Measurements from ENCODE around the gene NDUFB10.

NDUFB10 gene
- 15.0 to 26.6 (median 25.0) reads per million in 3 donors for total RNA-seq

DNA sequence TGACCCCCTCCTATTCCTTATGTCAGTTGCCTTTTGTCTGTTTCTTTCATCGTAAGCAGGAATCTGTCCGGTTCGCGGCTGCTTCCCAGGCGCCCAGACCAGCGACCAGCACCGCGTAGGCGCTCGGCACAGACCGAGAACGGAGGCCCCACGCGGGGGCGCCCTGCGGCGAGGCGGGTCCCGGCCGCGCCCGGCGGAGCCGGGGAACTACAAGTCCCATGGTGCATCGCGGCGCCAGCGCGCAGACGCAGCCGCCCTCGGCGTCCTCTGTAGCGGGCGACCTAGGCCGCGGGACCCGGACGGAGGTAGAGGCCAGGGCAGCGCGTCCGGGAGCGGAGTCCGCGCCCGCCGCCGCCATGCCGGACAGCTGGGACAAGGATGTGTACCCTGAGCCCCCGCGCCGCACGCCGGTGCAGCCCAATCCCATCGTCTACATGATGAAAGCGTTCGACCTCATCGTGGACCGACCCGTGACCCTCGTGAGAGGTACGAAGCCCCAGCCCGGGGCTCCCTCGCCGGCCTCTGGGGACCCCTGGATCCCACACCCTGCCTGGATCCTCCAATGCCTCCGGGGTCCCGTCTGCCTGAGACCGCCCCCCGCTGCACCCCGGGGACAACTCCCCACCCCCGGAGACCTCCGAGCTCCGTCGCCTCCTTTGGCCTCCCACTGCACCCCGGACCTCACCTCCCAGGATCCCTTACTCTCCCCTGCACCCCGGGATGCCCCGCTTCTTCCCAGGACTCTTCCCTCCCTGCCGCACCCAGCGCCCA lies at the start of gene NDUFB10:
TSS of gene NDUFB10 (plus strand) at position 270 of the 771 bp plus-strand sequence. CDS start at position 357, 87 bp downstream.
- peaks cover 42% of the 10 kb centered on the region for H3K4me1 ChIP-seq (ENCODE audit: control insufficient read depth, insufficient read depth, low read length, poor library complexity, severe bottlenecking)
- peak within 1 kb of the TSS; percentile 74 for H3K27ac ChIP-seq (ENCODE audit: insufficient read depth, low read length, poor library complexity, severe bottlenecking)
- H3K9me3 ChIP-seq (ENCODE audit: control insufficient read depth, low read length) = no peaks in the 10 kb centered on the region
- peak within 1 kb of the TSS; percentile 76 for H3K4me3 ChIP-seq (ENCODE audit: insufficient read depth, low read depth, low read length, poor library complexity, severe bottlenecking)
- no peaks in the 10 kb centered on the region for H3K27me3 ChIP-seq (replicated peaks; ENCODE audit: control insufficient read depth, insufficient read depth, low read length, poor library complexity, severe bottlenecking)
- DNase-seq = peak; percentile 78 to 86 (median 80)
- peaks cover 15% of the 10 kb centered on the region for H3K36me3 ChIP-seq (ENCODE audit: control insufficient read depth, insufficient read depth, low read length)

DNA sequence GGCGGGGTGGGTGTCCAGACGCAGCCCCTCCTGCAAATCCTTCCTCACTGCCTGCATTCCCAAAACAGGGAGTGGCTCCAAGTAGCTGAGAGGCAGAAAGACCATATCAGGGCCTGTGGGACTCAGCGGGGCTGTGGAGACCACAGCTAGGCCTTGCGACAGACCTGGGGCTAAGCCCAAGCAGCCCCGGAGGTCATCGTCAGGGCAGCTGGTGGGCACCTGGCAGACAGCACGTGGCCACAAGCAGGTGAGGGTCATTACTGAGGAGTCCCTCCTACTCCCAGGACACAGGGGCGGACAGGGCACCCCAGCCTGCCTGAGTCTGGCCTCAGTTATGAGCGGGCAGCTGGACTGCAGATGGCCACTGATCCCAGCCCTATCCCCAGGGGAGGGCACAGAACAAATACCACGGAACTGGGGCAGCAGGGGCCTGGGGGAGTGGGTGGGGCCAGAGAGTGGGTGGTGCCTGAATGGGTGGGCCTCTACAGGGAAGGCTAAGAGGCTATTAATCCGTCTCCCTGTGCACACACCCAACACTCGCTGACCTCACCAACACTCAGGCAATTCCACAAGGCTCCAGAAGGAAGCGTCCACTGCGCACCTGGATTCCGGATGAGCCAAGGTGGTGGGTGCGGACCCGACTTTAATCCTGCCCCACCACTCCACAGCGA lies 49.6 kb upstream of the NDUFB10 start:
- no peaks in the 10 kb centered on the region for H3K36me3 ChIP-seq (ENCODE audit: control insufficient read depth, insufficient read depth, low read length)
- no peak for DNase-seq
- no peaks in the 10 kb centered on the region for H3K9me3 ChIP-seq (ENCODE audit: control insufficient read depth, low read length)
- H3K4me3 ChIP-seq (ENCODE audit: insufficient read depth, low read depth, low read length, poor library complexity, severe bottlenecking) = no peak overlapping the region
- no peak overlapping the region for H3K27ac ChIP-seq (ENCODE audit: insufficient read depth, low read length, poor library complexity, severe bottlenecking)
- no peaks in the 10 kb centered on the region for H3K4me1 ChIP-seq (ENCODE audit: control insufficient read depth, insufficient read depth, low read length, poor library complexity, severe bottlenecking)
- peaks cover 5% of the 10 kb centered on the region for H3K27me3 ChIP-seq (replicated peaks; ENCODE audit: control insufficient read depth, insufficient read depth, low read length, poor library complexity, severe bottlenecking)

- no peak overlapping the region for H3K27ac ChIP-seq (ENCODE audit: insufficient read depth, low read length, poor library complexity, severe bottlenecking)
- no peaks in the 10 kb centered on the region for H3K4me1 ChIP-seq (ENCODE audit: control insufficient read depth, insufficient read depth, low read length, poor library complexity, severe bottlenecking)
- H3K36me3 ChIP-seq (ENCODE audit: control insufficient read depth, insufficient read depth, low read length) = no peaks in the 10 kb centered on the region
- no peak overlapping the region for H3K4me3 ChIP-seq (ENCODE audit: insufficient read depth, low read depth, low read length, poor library complexity, severe bottlenecking)
- H3K9me3 ChIP-seq (ENCODE audit: control insufficient read depth, low read length) = no peaks in the 10 kb centered on the region
- peaks cover 8% of the 10 kb centered on the region for H3K27me3 ChIP-seq (replicated peaks; ENCODE audit: control insufficient read depth, insufficient read depth, low read length, poor library complexity, severe bottlenecking)
- DNase-seq = no peak
Observed at GRCh38 chr16:1911467-1912214, 47.7 kb upstream of the NDUFB10 start.

DNA sequence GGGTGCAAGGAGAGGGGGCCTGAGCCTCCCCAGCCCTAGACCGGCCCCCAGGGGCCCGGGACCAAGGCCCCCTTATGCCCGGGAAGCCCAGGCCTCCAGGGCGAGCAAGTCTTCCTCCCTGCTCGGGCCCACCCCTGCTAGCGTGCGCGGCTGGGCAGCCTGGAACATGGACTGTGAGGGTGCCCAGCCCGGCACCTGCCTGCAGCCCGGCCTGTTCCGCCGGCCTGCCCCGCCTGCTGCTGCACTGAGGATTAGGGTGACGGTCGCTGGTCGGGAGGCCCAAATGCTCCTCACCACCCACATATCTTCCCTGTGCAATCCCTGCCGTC lies 47.2 kb upstream of the NDUFB10 start:
- H3K4me1 ChIP-seq (ENCODE audit: control insufficient read depth, insufficient read depth, low read length, poor library complexity, severe bottlenecking) = no peaks in the 10 kb centered on the region
- no peaks in the 10 kb centered on the region for H3K9me3 ChIP-seq (ENCODE audit: control insufficient read depth, low read length)
- DNase-seq = no peak
- no peaks in the 10 kb centered on the region for H3K36me3 ChIP-seq (ENCODE audit: control insufficient read depth, insufficient read depth, low read length)
- H3K27ac ChIP-seq (ENCODE audit: insufficient read depth, low read length, poor library complexity, severe bottlenecking) = no peak overlapping the region
- peaks cover 6% of the 10 kb centered on the region for H3K27me3 ChIP-seq (replicated peaks; ENCODE audit: control insufficient read depth, insufficient read depth, low read length, poor library complexity, severe bottlenecking)
- H3K4me3 ChIP-seq (ENCODE audit: insufficient read depth, low read depth, low read length, poor library complexity, severe bottlenecking) = no peak overlapping the region

- Histone ChIP-seq H3K4me1 (ENCODE audit: control insufficient read depth, insufficient read depth, low read length, poor library complexity, severe bottlenecking) (peaks cover 1% of the 10 kb centered on the region), H3K9me3 (ENCODE audit: control insufficient read depth, low read length) (no peaks in the 10 kb centered on the region), H3K27me3 (replicated peaks; ENCODE audit: control insufficient read depth, insufficient read depth, low read length, poor library complexity, severe bottlenecking) (peaks cover 4% of the 10 kb centered on the region), H3K36me3 (ENCODE audit: control insufficient read depth, insufficient read depth, low read length) (no peaks in the 10 kb centered on the region), H3K27ac (ENCODE audit: insufficient read depth, low read length, poor library complexity, severe bottlenecking) (no peak overlapping the region), H3K4me3 (ENCODE audit: insufficient read depth, low read depth, low read length, poor library complexity, severe bottlenecking) (no peak overlapping the region)
- no peak for DNase-seq
Observed at GRCh38 chr16:1913327-1914083, 45.8 kb upstream of the NDUFB10 start.

GRCh38 chr16:1914084-1914608 lies 45.2 kb upstream of the NDUFB10 start:
- Histone ChIP-seq H3K9me3 (ENCODE audit: control insufficient read depth, low read length) (no peaks in the 10 kb centered on the region), H3K4me3 (ENCODE audit: insufficient read depth, low read depth, low read length, poor library complexity, severe bottlenecking) (no peak overlapping the region), H3K36me3 (ENCODE audit: control insufficient read depth, insufficient read depth, low read length) (no peaks in the 10 kb centered on the region), H3K27ac (ENCODE audit: insufficient read depth, low read length, poor library complexity, severe bottlenecking) (no peak overlapping the region), H3K4me1 (ENCODE audit: control insufficient read depth, insufficient read depth, low read length, poor library complexity, severe bottlenecking) (peaks cover 4% of the 10 kb centered on the region), H3K27me3 (replicated peaks; ENCODE audit: control insufficient read depth, insufficient read depth, low read length, poor library complexity, severe bottlenecking) (peaks cover 7% of the 10 kb centered on the region)
- DNase-seq = no peak

GRCh38 chr16:1914988-1915387 lies 44.4 kb upstream of the NDUFB10 start:
- no peak overlapping the region for H3K27ac ChIP-seq (ENCODE audit: insufficient read depth, low read length, poor library complexity, severe bottlenecking)
- H3K4me1 ChIP-seq (ENCODE audit: control insufficient read depth, insufficient read depth, low read length, poor library complexity, severe bottlenecking) = peaks cover 4% of the 10 kb centered on the region
- H3K36me3 ChIP-seq (ENCODE audit: control insufficient read depth, insufficient read depth, low read length) = no peaks in the 10 kb centered on the region
- no peak overlapping the region for H3K4me3 ChIP-seq (ENCODE audit: insufficient read depth, low read depth, low read length, poor library complexity, severe bottlenecking)
- peaks cover 12% of the 10 kb centered on the region for H3K27me3 ChIP-seq (replicated peaks; ENCODE audit: control insufficient read depth, insufficient read depth, low read length, poor library complexity, severe bottlenecking)
- H3K9me3 ChIP-seq (ENCODE audit: control insufficient read depth, low read length) = no peaks in the 10 kb centered on the region
- no peak for DNase-seq

- Histone ChIP-seq H3K27ac (ENCODE audit: insufficient read depth, low read length, poor library complexity, severe bottlenecking) (no peak overlapping the region), H3K36me3 (ENCODE audit: control insufficient read depth, insufficient read depth, low read length) (no peaks in the 10 kb centered on the region), H3K4me1 (ENCODE audit: control insufficient read depth, insufficient read depth, low read length, poor library complexity, severe bottlenecking) (peaks cover 4% of the 10 kb centered on the region), H3K9me3 (ENCODE audit: control insufficient read depth, low read length) (no peaks in the 10 kb centered on the region), H3K27me3 (replicated peaks; ENCODE audit: control insufficient read depth, insufficient read depth, low read length, poor library complexity, severe bottlenecking) (peaks cover 18% of the 10 kb centered on the region), H3K4me3 (ENCODE audit: insufficient read depth, low read depth, low read length, poor library complexity, severe bottlenecking) (no peak overlapping the region)
- DNase-seq = no peak
Observed at GRCh38 chr16:1915732-1916639, 43.4 kb upstream of the NDUFB10 start.

DNA sequence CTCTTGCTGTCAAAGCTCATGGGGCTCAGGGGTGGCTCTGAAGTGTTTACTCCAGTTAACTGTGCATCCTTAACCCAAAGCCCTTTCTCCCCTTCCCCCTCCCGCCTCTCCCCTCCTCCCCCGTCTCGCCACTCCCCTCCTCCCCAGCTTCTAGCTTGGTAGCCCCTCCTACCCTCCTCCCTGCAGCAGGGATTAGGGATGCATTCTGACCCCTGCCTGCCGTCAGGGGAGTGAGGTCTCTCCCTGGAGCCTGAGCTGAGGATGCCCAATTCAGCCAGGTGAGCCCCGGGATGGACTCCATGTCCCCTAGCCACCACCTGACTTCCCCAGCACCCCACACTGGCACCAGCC lies 42.7 kb upstream of the NDUFB10 start:
- no peak for DNase-seq
- Histone ChIP-seq H3K4me3 (ENCODE audit: insufficient read depth, low read depth, low read length, poor library complexity, severe bottlenecking) (no peak overlapping the region), H3K4me1 (ENCODE audit: control insufficient read depth, insufficient read depth, low read length, poor library complexity, severe bottlenecking) (peaks cover 4% of the 10 kb centered on the region), H3K9me3 (ENCODE audit: control insufficient read depth, low read length) (no peaks in the 10 kb centered on the region), H3K27me3 (replicated peaks; ENCODE audit: control insufficient read depth, insufficient read depth, low read length, poor library complexity, severe bottlenecking) (peaks cover 22% of the 10 kb centered on the region), H3K27ac (ENCODE audit: insufficient read depth, low read length, poor library complexity, severe bottlenecking) (no peak overlapping the region), H3K36me3 (ENCODE audit: control insufficient read depth, insufficient read depth, low read length) (no peaks in the 10 kb centered on the region)

Measured in effector memory CD4-positive, alpha-beta T cell (primary cell).